K562 (cell line): ENCODE data around the gene MKS1. TPM values are rescaled to one million over a fixed set of nuclear protein-coding genes. Genes with fewer than 3 reads are reported as not detected.

Experiments used
- ATAC-seq: fragments of 200-7000 bp; cut with Tn5 transposase; 3 replicates; pipeline ENCODE4 v1.9.1; 2020; ENCODE audit warnings: moderate library complexity
- BruUV-seq: library from RNA; stranded (reverse); fragments of 400-500 nt; replicated peaks from 2 replicates; lab custom pipeline; 2021; lab: Mats Ljungman, UMichigan
- CTCF ChIA-PET: fragments of 300-600 bp; formaldehyde crosslinking; extraction: SDS; loops from one replicate; lab custom pipeline; 2021; ENCODE audit warnings: low intra/inter-chr PET ratio; lab: Yijun Ruan, JAX
- POLR2A ChIA-PET: fragments of 300-600, 350-650 bp; sonication (Branson Sonifier 250); formaldehyde crosslinking; extraction: SDS; loops from one replicate; lab custom pipeline; 2021; ENCODE audit warnings: antibody characterized with exemption, inconsistent platforms; lab: Yijun Ruan, JAX
- DNase-seq, 4 experiments: peaks; one replicate each; pipeline versions ENCODE4 v3.0.0 to v3.0.0-alpha.2; 2011 to 2018; ENCODE audit warnings: low spot score in 3 of 4, mixed read lengths in 3 of 4; ENCODE audit errors: extremely low read depth in 1 of 4
- FAIRE-seq: peaks from 2 replicates; lab custom pipeline; 2011; peaks lifted over from hg19 to GRCh38; lab: Jason Lieb, UNC
- H2AFZ ChIP-seq: 2 replicates; pipeline ENCODE4 v1.6.0; 2011; ENCODE audit warnings: low read depth, low read length, control low read depth, inconsistent platforms
- H3K27ac ChIP-seq: fragments of 200-600 bp; 3 replicates; pipeline ENCODE4 v1.8.0; 2011; ENCODE audit warnings: low read depth, mild to moderate bottlenecking, control low read depth, inconsistent platforms, low read length, moderate library complexity, mixed read lengths; ENCODE audit errors: extremely low read depth
- H3K27me3 ChIP-seq, 2 experiments: fragments of 300-600 bp in 1 of 2; 2 replicates in 1 of 2; 3 replicates in 1 of 2; pipeline versions ENCODE4 v1.6.0 to v1.8.0; 2011; ENCODE audit warnings: inconsistent platforms in 2 of 2, low read length in 2 of 2, mild to moderate bottlenecking in 1 of 2, mixed read lengths in 1 of 2, moderate library complexity in 1 of 2; ENCODE audit not compliant: control insufficient read depth in 2 of 2, insufficient read depth in 2 of 2
- H3K36me3 ChIP-seq: fragments of 300-600 bp; 3 replicates; pipeline ENCODE4 v1.8.0; 2011; ENCODE audit warnings: mild to moderate bottlenecking, low read length, inconsistent platforms; ENCODE audit not compliant: control insufficient read depth, insufficient read depth
- H3K4me1 ChIP-seq, 2 experiments: fragments of 200-600 bp in 1 of 2; replicated peaks in 1 of 2; 2 replicates in 1 of 2; 3 replicates in 1 of 2; pipeline versions ENCODE4 v1.5.1 to v1.8.0; 2011; ENCODE audit warnings: inconsistent platforms in 2 of 2, low read length in 2 of 2, mild to moderate bottlenecking in 1 of 2, mixed read lengths in 1 of 2, moderate library complexity in 1 of 2; ENCODE audit not compliant: control insufficient read depth in 2 of 2, insufficient read depth in 2 of 2
- H3K4me2 ChIP-seq: 2 replicates; pipeline ENCODE4 v1.6.1; 2011; ENCODE audit warnings: low read length, control low read depth, inconsistent platforms, mixed read lengths; ENCODE audit not compliant: insufficient read depth
- H3K4me3 ChIP-seq: fragments of 200-600 bp; sonication (generic), shearing (Covaris generic); 2 replicates; pipeline ENCODE4 v1.5.1; 2016; ENCODE audit warnings: control low read depth, inconsistent platforms
- H3K79me2 ChIP-seq: fragments of 200-600 bp; 3 replicates; pipeline ENCODE4 v1.8.0; 2011; ENCODE audit warnings: low read length, inconsistent platforms; ENCODE audit not compliant: control insufficient read depth, insufficient read depth
- H3K9ac ChIP-seq, 2 experiments: 2 replicates each; pipeline versions ENCODE4 v1.6.0 to v1.6.1; 2011; ENCODE audit warnings: low read depth in 2 of 2, low read length in 2 of 2, control low read depth in 1 of 2, inconsistent platforms in 1 of 2, mild to moderate bottlenecking in 1 of 2, mixed read lengths in 1 of 2; ENCODE audit not compliant: insufficient read depth in 1 of 2
- H3K9me1 ChIP-seq: one replicate; pipeline ENCODE4 v1.6.0; 2011; ENCODE audit warnings: inconsistent platforms, mild to moderate bottlenecking, low read length, moderate library complexity; ENCODE audit not compliant: control insufficient read depth, insufficient read depth
- H3K9me3 ChIP-seq: replicated peaks from 2 replicates; pipeline ENCODE4 v1.5.1; 2011; ENCODE audit warnings: low read depth, low read length, inconsistent platforms; ENCODE audit not compliant: control insufficient read depth, insufficient read depth
- H4K20me1 ChIP-seq: replicated peaks from 2 replicates; pipeline ENCODE4 v1.6.1; 2011; ENCODE audit warnings: low read length, inconsistent platforms, mixed read lengths; ENCODE audit not compliant: control insufficient read depth, insufficient read depth
- BCOR ChIP-seq: fragments of 450-650 bp; IDR thresholded peaks from 2 replicates; pipeline ENCODE4 v1.6.1; 2016
- CBX1 ChIP-seq: sonication (generic); IDR thresholded peaks from 2 replicates; pipeline ENCODE4 v1.6.1; 2016; ENCODE audit warnings: antibody characterized with exemption, low read depth, mild to moderate bottlenecking
- ERF ChIP-seq: fragments of 450-650 bp; formaldehyde crosslinking; IDR thresholded peaks from 2 replicates; pipeline ENCODE4 v1.4.0; 2020; ENCODE audit warnings: mild to moderate bottlenecking, mixed read lengths
- GATA2 ChIP-seq: sonication (generic); formaldehyde crosslinking; IDR thresholded peaks from 2 replicates; pipeline ENCODE4 v1.4.0; 2020; ENCODE audit warnings: mild to moderate bottlenecking, missing genetic modification reagents
- RBM25 ChIP-seq: fragments of 200-400 bp; formaldehyde crosslinking; IDR thresholded peaks from 2 replicates; pipeline ENCODE4 v1.6.1; 2018; ENCODE audit warnings: low read length, low read depth, moderate library complexity; ENCODE audit not compliant: severe bottlenecking
- ZBED1 ChIP-seq: IDR thresholded peaks from 2 replicates; pipeline ENCODE4 v1.6.1; 2014
- ZFP36 ChIP-seq: fragments of 150-350 bp; IDR thresholded peaks from 2 replicates; pipeline ENCODE4 v1.6.1; 2018; ENCODE audit warnings: low read length, low read depth; ENCODE audit not compliant: partially characterized antibody
- WGBS: fragments of 100-300 bp; shearing (Covaris generic); methylation state at CpG from one replicate; pipeline ENCODE4 v1.1.6; 2016; ENCODE audit warnings: low coverage, mixed read lengths; ENCODE audit not compliant: insufficient coverage; ENCODE audit errors: missing lambda C conversion rate; 5-methylcytosine and 5-hydroxymethylcytosine counted together
- in situ Hi-C: fragments of 300-500 bp; cut with MboI; formaldehyde crosslinking; loops from 4 replicates; pipeline ENCODE4 v1.15.0; 2018; ENCODE audit warnings: inconsistent platforms, mixed read lengths
- intact Hi-C: fragments of 100-400 bp; cut with micrococcal nuclease; formaldehyde crosslinking; loops from 2 replicates; pipeline ENCODE4 v1.14.2; 2022
- polyA plus RNA-seq, 8 experiments: library from polyadenylated mRNA; depleted of rRNA in 4 of 8; stranded (reverse) in 5 of 8; unstranded in 3 of 8; fragments of >200 nt; fragmentation: Nextera tagmentation in 2 of 8; fragmentation: Illumina TruSeq in 1 of 8; extraction: Ambion mirVana in 2 of 8; extraction: Trizol in 1 of 8; gene quantifications; 2 replicates each; pipeline versions ENCODE4 v1.2.1 to v1.2.3, GENCODE V29; 2011 to 2014; ENCODE audit warnings: inconsistent platforms in 1 of 8, missing spikeins in 1 of 8
- total RNA-seq, 7 experiments: library from RNA; depleted of rRNA in 6 of 7; stranded (reverse); fragments of >200 nt in 6 of 7; fragmentation: Illumina TruSeq in 2 of 7; extraction: Trizol in 2 of 7; gene quantifications; 2 replicates each; pipeline versions ENCODE4 v1.2.1 to v1.2.3, GENCODE V29; 2011 to 2021; ENCODE audit warnings: low replicate concordance in 1 of 7
- TF ChIP-seq, protein P1 (sequence below): sonication (generic); IDR thresholded peaks from 2 replicates; pipeline ENCODE4 v1.6.1; 2016
- TF ChIP-seq, protein P2 (sequence below), 3 experiments: IDR thresholded peaks in 2 of 3; conservative IDR thresholded peaks in 1 of 3; 2 replicates each; pipeline ENCODE4 v1.5.1; 2011 to 2012; ENCODE audit warnings: low read length in 3 of 3, mild to moderate bottlenecking in 3 of 3, control low read depth in 2 of 3, improper control_type of control experiment in 1 of 3, inconsistent platforms in 1 of 3, low read depth in 1 of 3, mixed read lengths in 1 of 3, moderate library complexity in 1 of 3; ENCODE audit not compliant: insufficient read depth in 2 of 3

The MKS1 gene
- total and polyA plus RNA-seq, 9 of the 15 experiments (the other 6 are each of a cell fraction or from before 2014, with no cell fraction given) = 16.3 to 31.0 (median 25.9) TPM

DNA sequence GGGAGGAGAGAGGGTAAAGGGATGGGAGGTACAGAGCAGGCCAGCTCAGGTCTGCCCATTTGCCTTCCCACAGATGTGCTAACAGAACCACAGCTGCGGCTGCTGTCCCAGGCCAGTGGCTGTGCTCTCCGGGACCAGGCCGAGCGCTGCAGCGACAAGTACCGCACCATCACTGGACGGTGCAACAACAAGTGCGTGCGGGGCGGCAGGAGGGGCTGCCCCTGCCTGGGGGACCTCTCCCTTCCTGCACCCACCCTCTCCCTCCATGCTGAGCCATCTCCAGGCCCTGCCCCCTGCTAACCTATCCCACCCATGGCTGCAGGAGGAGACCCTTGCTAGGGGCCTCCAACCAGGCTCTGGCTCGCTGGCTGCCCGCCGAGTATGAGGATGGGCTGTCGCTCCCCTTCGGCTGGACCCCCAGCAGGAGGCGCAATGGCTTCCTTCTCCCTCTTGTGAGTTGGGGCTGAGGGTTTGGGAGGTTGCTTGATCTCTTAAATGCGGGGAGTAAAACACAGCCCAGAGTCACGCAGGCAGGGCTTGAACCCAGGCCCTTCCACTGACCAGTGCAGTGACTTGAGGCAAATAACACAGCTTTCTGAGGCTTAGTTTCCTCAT, 25.3 kb downstream of the MKS1 start:
- Histone ChIP-seq H2AFZ (no peak overlapping the region), H3K4me1 (peaks cover 26 to 44% of the 10 kb centered on the region in 2 experiments), H3K9me1 (no peaks in the 10 kb centered on the region), H3K27ac (no peak overlapping the region), H4K20me1 (no peaks in the 10 kb centered on the region; the same call in 1 of the 2 replicates), H3K27me3 (peaks cover 0 to 8% of the 10 kb centered on the region in 2 experiments; a peak in 2 of 5 replicates), H3K79me2 (no peaks in the 10 kb centered on the region), H3K4me2 (no peak overlapping the region), H3K36me3 (no peaks in the 10 kb centered on the region), H3K9me3 (no peaks in the 10 kb centered on the region), H3K4me3 (no peak overlapping the region), H3K9ac (no peak overlapping the region; a peak in 1 of 4 replicates)
- ATAC-seq (peak; percentile 42), FAIRE-seq (no peak), DNase-seq (peak; percentile 35 to 40 (median 36))
- intact Hi-C loops = no loop called here
- ChIA-PET CTCF (no interaction called here), POLR2A (interaction anchor here (1.2 kb wide), 1 partner anchor 20 kb away, joined by 3 read pairs; no protein-coding TSS in a partner anchor)
- TF ChIP-seq GATA2 (CRISPR knock-in tag) = no peak
- peak; percentile 70 for TF ChIP-seq RBM25
- TF ChIP-seq, protein P1, sequence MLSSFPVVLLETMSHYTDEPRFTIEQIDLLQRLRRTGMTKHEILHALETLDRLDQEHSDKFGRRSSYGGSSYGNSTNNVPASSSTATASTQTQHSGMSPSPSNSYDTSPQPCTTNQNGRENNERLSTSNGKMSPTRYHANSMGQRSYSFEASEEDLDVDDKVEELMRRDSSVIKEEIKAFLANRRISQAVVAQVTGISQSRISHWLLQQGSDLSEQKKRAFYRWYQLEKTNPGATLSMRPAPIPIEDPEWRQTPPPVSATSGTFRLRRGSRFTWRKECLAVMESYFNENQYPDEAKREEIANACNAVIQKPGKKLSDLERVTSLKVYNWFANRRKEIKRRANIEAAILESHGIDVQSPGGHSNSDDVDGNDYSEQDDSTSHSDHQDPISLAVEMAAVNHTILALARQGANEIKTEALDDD = no peak
- TF ChIP-seq, protein P2, sequence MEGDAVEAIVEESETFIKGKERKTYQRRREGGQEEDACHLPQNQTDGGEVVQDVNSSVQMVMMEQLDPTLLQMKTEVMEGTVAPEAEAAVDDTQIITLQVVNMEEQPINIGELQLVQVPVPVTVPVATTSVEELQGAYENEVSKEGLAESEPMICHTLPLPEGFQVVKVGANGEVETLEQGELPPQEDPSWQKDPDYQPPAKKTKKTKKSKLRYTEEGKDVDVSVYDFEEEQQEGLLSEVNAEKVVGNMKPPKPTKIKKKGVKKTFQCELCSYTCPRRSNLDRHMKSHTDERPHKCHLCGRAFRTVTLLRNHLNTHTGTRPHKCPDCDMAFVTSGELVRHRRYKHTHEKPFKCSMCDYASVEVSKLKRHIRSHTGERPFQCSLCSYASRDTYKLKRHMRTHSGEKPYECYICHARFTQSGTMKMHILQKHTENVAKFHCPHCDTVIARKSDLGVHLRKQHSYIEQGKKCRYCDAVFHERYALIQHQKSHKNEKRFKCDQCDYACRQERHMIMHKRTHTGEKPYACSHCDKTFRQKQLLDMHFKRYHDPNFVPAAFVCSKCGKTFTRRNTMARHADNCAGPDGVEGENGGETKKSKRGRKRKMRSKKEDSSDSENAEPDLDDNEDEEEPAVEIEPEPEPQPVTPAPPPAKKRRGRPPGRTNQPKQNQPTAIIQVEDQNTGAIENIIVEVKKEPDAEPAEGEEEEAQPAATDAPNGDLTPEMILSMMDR (IDR thresholded peaks at IDR 0.05 in 2 of 3, conservative IDR thresholded peaks at IDR 0.05 in 1 of 3; ENCODE audit: insufficient read depth in 2 of 3, low read depth in 1 of 3, low read length in 3 of 3) = peak; percentile 35 to 65 (median 47)
- 0 out of 2 replicates have a peak, but pooled peaks have one; percentile 27 for TF ChIP-seq BCOR
- no peak for TF ChIP-seq ZFP36
- TF ChIP-seq ZBED1 = no peak
- TF ChIP-seq ERF (CRISPR knock-in tag) = no peak
- 0 out of 2 replicates have a peak, but pooled peaks have one; percentile 11 for TF ChIP-seq CBX1
- no TSS peak for BruUV-seq
- in situ Hi-C loops = no loop called here
- 47% methylated on average over 14 of the region's 18 CpGs for WGBS
